ENCODE results near the gene NUCB2.
A peak's percentile ranks its signal among the peaks of the same experiment; 100 is the strongest.
"Not testable (repeated sequence)": the region's sequence is repeated elsewhere in the genome, so short reads cannot be mapped to it uniquely, and the experiment has no call there.

NUCB2 gene

GRCh38 chr11:17276236-17277023 is at the start of gene NUCB2:
TSS of gene NUCB2 (plus strand) at chr11:17276739. CDS start at chr11:17295324, 18,585 bp downstream.
- DNase-seq, result peak; percentile 76 to 83

GRCh38 chr11:17228186-17228925 is 48.2 kb upstream of the NUCB2 start:
- not testable (repeated sequence) for DNase-seq

- no peak for DNase-seq
Measured at GRCh38 chr11:17229481-17230152, 46.9 kb upstream of the NUCB2 start.

- no peak for DNase-seq
Measured at GRCh38 chr11:17230867-17231851, 45.4 kb upstream of the NUCB2 start.

GRCh38 chr11:17233101-17233500 is 43.4 kb upstream of the NUCB2 start:
- no peak for DNase-seq

GRCh38 chr11:17238377-17238776 is 38.2 kb upstream of the NUCB2 start:
- DNase-seq, result no peak

GRCh38 chr11:17239927-17240326 is 36.6 kb upstream of the NUCB2 start:
- not testable (repeated sequence) for DNase-seq

- no peak for DNase-seq
Measured at GRCh38 chr11:17240780-17241179, 35.8 kb upstream of the NUCB2 start.

- DNase-seq, result not testable (repeated sequence)
Measured at GRCh38 chr11:17242954-17243353, 33.6 kb upstream of the NUCB2 start.

GRCh38 chr11:17244046-17244445 is 32.5 kb upstream of the NUCB2 start:
- DNase-seq, result no peak

- DNase-seq, result no peak
Measured at GRCh38 chr11:17250561-17251350, 25.8 kb upstream of the NUCB2 start.

- DNase-seq, result no peak
Measured at GRCh38 chr11:17252704-17253103, 23.8 kb upstream of the NUCB2 start.

- DNase-seq, result no peak
Measured at GRCh38 chr11:17256512-17256911, 20.0 kb upstream of the NUCB2 start.

GRCh38 chr11:17257196-17257595 is 19.3 kb upstream of the NUCB2 start:
- DNase-seq, result no peak

- DNase-seq, result no peak
Measured at GRCh38 chr11:17258670-17259069, 17.9 kb upstream of the NUCB2 start.

GRCh38 chr11:17259519-17259918 is 17.0 kb upstream of the NUCB2 start:
- DNase-seq, result no peak

GRCh38 chr11:17260020-17260419 is 16.5 kb upstream of the NUCB2 start:
- no peak for DNase-seq

- no peak for DNase-seq
Measured at GRCh38 chr11:17263769-17264168, 12.8 kb upstream of the NUCB2 start.

GRCh38 chr11:17266781-17267180 is 9.8 kb upstream of the NUCB2 start:
- no peak for DNase-seq

GRCh38 chr11:17267576-17267975 is 9.0 kb upstream of the NUCB2 start:
- no peak for DNase-seq

GRCh38 chr11:17268500-17268899 is 8.0 kb upstream of the NUCB2 start:
- not testable (repeated sequence) for DNase-seq

- no peak for DNase-seq
Measured at GRCh38 chr11:17268902-17269301, 7.6 kb upstream of the NUCB2 start.
